ENCODE data around the gene SEMA4C. TPM values are rescaled to one million over a fixed set of nuclear protein-coding genes. Genes with fewer than 3 reads are reported as not detected.

The SEMA4C gene
- total RNA-seq, 2 donors from 2014 or later: 8.3 to 9.6 TPM

- Mint-ChIP-seq H3K36me3 (ENCODE audit: low read depth) (no peaks in the 10 kb centered on the region), H3K27me3 (no peaks in the 10 kb centered on the region), H3K27ac (no peak overlapping the region), H3K4me3 (no peak overlapping the region), H3K9me3 (no peaks in the 10 kb centered on the region), H3K4me1 (no peaks in the 10 kb centered on the region)
- no peak for ATAC-seq (replicated peaks)
Observed at GRCh38 chr2:96903815-96904214, 33.9 kb upstream of the SEMA4C start.

GRCh38 chr2:96903318-96903717 is 33.4 kb upstream of the SEMA4C start:
- no peak overlapping the region for H3K27ac Mint-ChIP-seq
- no peaks in the 10 kb centered on the region for H3K36me3 Mint-ChIP-seq (ENCODE audit: low read depth)
- H3K9me3 Mint-ChIP-seq: no peaks in the 10 kb centered on the region
- H3K4me3 Mint-ChIP-seq: no peak overlapping the region
- no peaks in the 10 kb centered on the region for H3K4me1 Mint-ChIP-seq
- no peak for ATAC-seq (replicated peaks)
- H3K27me3 Mint-ChIP-seq: no peaks in the 10 kb centered on the region

DNA sequence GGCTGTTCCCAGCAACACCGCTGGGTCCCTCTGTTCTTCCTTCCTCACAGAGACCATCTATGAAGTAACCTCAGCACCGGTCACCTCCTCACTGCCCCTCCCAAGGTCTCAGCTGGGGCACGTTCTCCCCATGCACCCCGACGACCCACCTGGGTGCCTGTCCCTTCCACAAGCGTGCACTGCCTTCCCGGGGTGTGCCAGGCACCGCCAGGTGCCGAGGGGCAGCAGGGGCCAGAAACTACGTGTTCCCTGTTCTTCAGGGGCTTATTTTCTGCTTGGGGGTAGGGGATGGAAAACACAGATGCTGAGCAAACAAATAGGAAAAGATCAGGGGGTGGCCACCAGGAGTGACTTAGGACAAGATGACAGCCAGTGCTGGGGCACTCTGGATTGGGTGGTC is 30.4 kb upstream of the SEMA4C start:
- ATAC-seq (replicated peaks): no peak
- Mint-ChIP-seq H3K36me3 (ENCODE audit: low read depth) (no peaks in the 10 kb centered on the region), H3K4me3 (no peak overlapping the region), H3K9me3 (no peaks in the 10 kb centered on the region), H3K27ac (no peak overlapping the region), H3K4me1 (peaks cover 8% of the 10 kb centered on the region), H3K27me3 (no peaks in the 10 kb centered on the region)

- Mint-ChIP-seq H3K27me3 (no peaks in the 10 kb centered on the region), H3K36me3 (ENCODE audit: low read depth) (no peaks in the 10 kb centered on the region), H3K4me1 (peaks cover 12% of the 10 kb centered on the region), H3K4me3 (no peak overlapping the region), H3K27ac (no peak overlapping the region), H3K9me3 (no peaks in the 10 kb centered on the region)
- ATAC-seq (replicated peaks): no peak
Observed at GRCh38 chr2:96899413-96899741, 29.5 kb upstream of the SEMA4C start.

DNA sequence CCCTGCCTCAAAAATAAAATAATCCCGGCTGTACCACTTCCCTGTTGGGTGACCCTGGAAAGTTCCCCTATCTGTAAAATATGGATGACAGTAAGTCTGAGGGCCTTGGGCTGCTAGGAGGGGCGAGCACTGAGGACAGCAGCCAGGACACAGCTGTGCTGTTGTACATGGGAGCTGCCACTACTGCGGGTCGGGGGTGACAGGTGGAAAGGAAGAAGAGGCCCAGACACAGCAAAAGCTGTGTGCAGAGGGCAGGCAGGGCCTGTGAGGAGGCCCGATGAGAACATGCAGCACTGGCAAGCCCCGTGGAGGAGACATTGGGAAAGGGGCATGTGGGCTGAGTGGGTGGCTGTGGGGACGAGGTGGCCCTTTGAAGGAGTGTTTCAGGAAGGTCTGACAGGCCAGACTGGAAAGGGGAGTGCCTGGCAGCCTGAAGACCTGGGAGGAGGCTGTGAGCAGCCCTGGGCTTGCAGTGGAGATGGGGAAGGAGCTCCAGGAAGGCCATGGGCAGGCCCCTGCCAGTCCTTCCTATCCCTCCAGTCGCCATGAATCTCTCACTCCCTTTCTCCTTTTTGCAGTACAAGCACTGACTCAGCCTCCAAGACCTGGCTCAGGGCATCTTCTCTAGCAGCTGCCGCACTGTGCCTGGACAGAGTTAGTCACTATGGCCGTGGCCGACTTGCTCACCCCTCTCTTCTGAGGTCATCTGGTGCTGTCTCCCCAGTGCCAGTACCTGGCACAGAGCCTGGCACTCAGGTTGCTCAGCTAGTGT is 28.9 kb upstream of the SEMA4C start:
- H3K27ac Mint-ChIP-seq: peak overlapping the region; percentile 68
- H3K9me3 Mint-ChIP-seq: no peaks in the 10 kb centered on the region
- no peak overlapping the region for H3K4me3 Mint-ChIP-seq
- peaks cover 12% of the 10 kb centered on the region for H3K4me1 Mint-ChIP-seq
- no peaks in the 10 kb centered on the region for H3K27me3 Mint-ChIP-seq
- peak; percentile 42 for ATAC-seq (replicated peaks)
- no peaks in the 10 kb centered on the region for H3K36me3 Mint-ChIP-seq (ENCODE audit: low read depth)

- ATAC-seq (replicated peaks): no peak
- Mint-ChIP-seq H3K9me3 (no peaks in the 10 kb centered on the region), H3K4me3 (no peak overlapping the region), H3K27ac (no peak overlapping the region), H3K36me3 (ENCODE audit: low read depth) (no peaks in the 10 kb centered on the region), H3K4me1 (peaks cover 12% of the 10 kb centered on the region), H3K27me3 (no peaks in the 10 kb centered on the region)
Observed at GRCh38 chr2:96898135-96898505, 28.2 kb upstream of the SEMA4C start.

DNA sequence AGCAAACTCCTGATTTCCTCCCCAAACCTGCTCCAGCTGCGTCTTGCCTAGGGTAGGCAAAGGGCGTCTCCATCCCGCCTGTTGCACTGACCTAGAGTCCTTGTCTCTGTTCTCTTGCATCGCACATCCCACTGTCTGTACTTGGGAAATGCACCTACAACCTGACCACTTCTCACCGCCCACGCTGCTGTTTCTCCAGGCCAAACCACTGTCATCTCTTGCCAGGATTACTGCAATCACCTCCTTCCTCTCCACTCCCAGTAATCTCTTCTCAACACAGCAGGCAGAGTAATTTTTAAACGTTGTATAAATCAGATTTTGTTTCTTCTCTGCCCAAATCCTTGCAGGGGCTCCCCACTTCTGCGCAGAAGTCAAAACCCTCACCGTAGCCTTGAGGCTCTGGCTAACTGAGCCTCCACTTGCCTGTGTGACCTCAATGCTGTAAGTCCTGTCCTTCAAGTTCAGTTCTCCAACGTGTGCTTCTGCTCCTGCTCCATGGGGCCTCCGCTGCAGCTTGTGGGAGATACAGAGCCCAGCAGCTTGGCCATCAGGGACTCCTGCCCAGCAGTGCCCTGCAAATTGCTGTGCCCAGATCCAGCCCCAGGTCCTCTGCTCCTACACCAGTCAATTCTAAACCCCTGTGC is 27.7 kb upstream of the SEMA4C start:
- Mint-ChIP-seq H3K4me3 (no peak overlapping the region), H3K9me3 (no peaks in the 10 kb centered on the region), H3K27ac (no peak overlapping the region), H3K4me1 (peaks cover 12% of the 10 kb centered on the region), H3K27me3 (no peaks in the 10 kb centered on the region), H3K36me3 (ENCODE audit: low read depth) (no peaks in the 10 kb centered on the region)
- ATAC-seq (replicated peaks): no peak

DNA sequence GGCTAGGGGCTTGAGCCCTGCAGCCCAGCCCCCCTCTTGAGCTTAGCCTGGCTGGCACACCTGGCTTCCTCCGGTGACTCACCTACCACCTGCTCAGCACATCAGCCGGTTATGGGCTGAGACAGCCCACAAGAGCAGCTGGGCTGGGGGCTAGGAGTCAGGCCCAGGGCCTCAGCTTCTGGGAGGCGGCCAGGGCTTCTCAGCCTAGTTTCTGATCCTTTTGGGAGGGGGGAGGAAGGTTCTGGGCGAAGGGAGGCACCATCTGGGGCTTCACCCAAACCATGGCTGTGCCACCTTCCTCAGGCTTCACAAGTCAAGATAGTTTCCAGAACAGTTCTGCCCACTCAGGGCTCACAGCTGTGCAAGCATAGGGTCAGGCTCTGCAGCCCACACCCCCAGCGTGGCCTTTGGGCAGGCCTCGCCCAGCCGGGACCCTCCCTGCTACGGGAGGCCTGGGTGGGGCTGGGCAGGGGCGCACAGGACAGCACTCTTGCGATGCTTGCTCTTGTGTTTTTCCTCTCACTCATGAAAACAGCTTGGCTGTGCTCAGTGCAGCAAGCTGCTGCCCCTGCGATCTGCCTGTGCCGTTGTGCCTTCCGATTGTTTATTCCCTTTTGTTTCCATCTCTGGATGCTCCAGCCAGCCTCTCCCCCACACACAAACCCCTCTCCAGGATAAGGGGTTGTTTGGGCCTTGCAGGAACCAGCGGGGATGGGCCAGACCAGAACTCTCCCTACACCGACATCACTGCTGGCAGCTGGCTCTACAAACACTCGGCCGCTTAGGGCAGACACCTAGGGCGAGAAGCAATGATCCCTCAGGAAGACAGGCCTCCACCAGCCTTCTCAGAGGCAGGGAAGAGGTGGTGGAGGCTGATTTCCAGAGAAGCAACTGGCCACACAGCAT is 26.1 kb upstream of the SEMA4C start:
- Mint-ChIP-seq H3K36me3 (ENCODE audit: low read depth) (no peaks in the 10 kb centered on the region), H3K9me3 (no peaks in the 10 kb centered on the region), H3K4me3 (no peak overlapping the region), H3K27ac (no peak overlapping the region), H3K27me3 (no peaks in the 10 kb centered on the region), H3K4me1 (peaks cover 19% of the 10 kb centered on the region)
- ATAC-seq (replicated peaks): no peak

GRCh38 chr2:96895032-96895745 is 25.3 kb upstream of the SEMA4C start:
- no peak overlapping the region for H3K27ac Mint-ChIP-seq
- peaks cover 22% of the 10 kb centered on the region for H3K4me1 Mint-ChIP-seq
- no peaks in the 10 kb centered on the region for H3K27me3 Mint-ChIP-seq
- ATAC-seq (replicated peaks): no peak
- H3K36me3 Mint-ChIP-seq (ENCODE audit: low read depth): no peaks in the 10 kb centered on the region
- H3K9me3 Mint-ChIP-seq: no peaks in the 10 kb centered on the region
- no peak overlapping the region for H3K4me3 Mint-ChIP-seq

DNA sequence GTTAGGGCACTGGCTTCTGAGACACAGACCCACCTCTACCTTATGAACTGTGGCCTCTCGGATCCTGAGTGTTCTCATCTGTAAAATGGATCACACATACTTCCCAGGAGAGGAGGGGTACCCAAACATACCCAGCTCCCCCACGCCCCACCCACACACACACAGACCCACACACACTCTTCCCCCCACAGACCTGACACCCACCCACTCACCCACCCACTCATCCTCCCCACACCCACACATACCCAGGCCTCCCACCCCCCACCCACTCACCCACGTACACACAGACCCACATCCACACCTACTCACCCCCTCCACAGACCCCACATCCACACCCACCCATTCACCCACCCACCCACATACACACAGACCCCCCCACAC is 24.3 kb upstream of the SEMA4C start:
- Mint-ChIP-seq H3K27ac (no peak overlapping the region), H3K4me3 (no peak overlapping the region), H3K36me3 (ENCODE audit: low read depth) (no peaks in the 10 kb centered on the region), H3K27me3 (no peaks in the 10 kb centered on the region), H3K4me1 (peaks cover 22% of the 10 kb centered on the region), H3K9me3 (no peaks in the 10 kb centered on the region)
- ATAC-seq (replicated peaks): no peak

DNA sequence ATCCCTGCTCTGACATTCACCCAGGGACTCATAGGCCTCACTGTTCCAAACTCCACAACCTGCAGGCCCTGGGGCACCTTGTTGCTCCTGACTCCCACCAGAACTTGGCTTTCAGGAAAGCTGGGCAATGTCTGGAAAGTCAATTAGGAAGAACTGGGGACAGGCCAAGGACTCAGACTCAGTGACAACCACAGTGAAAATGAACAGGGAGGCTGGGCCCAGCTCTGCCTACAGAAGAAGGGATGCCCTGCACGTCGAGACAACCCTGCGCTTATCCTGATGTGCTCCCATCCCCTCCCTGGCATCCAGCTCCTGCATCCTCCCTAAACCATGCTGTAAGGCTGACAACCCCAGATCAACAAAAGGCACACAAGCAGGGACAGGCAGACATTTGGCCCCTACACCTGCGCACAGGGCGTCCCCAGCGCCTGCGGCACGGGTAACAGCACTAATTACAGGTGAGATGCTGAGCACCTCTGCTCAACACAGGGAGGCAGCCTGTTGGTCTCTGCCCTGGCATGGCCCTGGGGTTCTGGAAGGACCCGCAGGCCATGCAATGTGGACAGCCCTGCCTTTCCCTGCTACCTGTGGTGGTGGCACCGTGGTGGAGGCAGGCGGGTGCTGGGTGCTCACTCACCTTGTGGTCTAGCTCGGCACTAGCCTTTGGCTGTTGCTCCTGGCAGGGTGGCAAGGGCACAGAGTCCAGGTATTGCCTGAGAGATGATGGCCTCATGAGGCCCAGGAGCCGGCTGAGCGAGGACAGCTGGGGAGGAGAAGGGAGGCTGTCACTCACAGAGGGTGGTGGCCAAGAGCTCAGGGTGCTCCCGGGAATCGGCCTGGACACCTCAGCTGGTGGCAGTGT is 23.6 kb upstream of the SEMA4C start:
- Mint-ChIP-seq H3K4me1 (peaks cover 22% of the 10 kb centered on the region), H3K27ac (no peak overlapping the region), H3K9me3 (no peaks in the 10 kb centered on the region), H3K4me3 (no peak overlapping the region), H3K27me3 (no peaks in the 10 kb centered on the region), H3K36me3 (ENCODE audit: low read depth) (no peaks in the 10 kb centered on the region)
- ATAC-seq (replicated peaks): no peak

- H3K4me3 Mint-ChIP-seq: no peak overlapping the region
Observed at GRCh38 chr2:96891591-96892333, 21.9 kb upstream of the SEMA4C start.

GRCh38 chr2:96890726-96891385 is 21.0 kb upstream of the SEMA4C start:
- H3K9me3 Mint-ChIP-seq: no peaks in the 10 kb centered on the region
- ATAC-seq (replicated peaks): no peak
- no peaks in the 10 kb centered on the region for H3K27me3 Mint-ChIP-seq
- peak overlapping the region; percentile 58 for H3K27ac Mint-ChIP-seq
- no peak overlapping the region for H3K4me3 Mint-ChIP-seq
- peaks cover 15% of the 10 kb centered on the region for H3K4me1 Mint-ChIP-seq
- H3K36me3 Mint-ChIP-seq (ENCODE audit: low read depth): no peaks in the 10 kb centered on the region

More at GRCh38 chr2:96891591-96892333, 21.9 kb upstream of the SEMA4C start:
- Mint-ChIP-seq H3K36me3 (ENCODE audit: low read depth) (no peaks in the 10 kb centered on the region), H3K9me3 (no peaks in the 10 kb centered on the region), H3K4me1 (peaks cover 22% of the 10 kb centered on the region), H3K27ac (peak overlapping the region; percentile 58), H3K27me3 (no peaks in the 10 kb centered on the region)
- ATAC-seq (replicated peaks): peak; percentile 34
